HepG2 (cell line): ENCODE results near the gene DCAKD. TPM values are rescaled to one million over a fixed set of nuclear protein-coding genes. Genes with fewer than 3 reads are reported as not detected.

ENCODE experiments used
- GABPA ChIP-seq, 2 experiments: IDR thresholded peaks; 2 replicates each; pipeline ENCODE4 v1.6.1; 2011 to 2016; ENCODE audit warnings: low read depth in 2 of 2, low read length in 1 of 2, missing biosample characterization in 1 of 2, missing genetic modification characterization in 1 of 2
- GLMP ChIP-seq: sonication (generic); formaldehyde crosslinking; IDR thresholded peaks from 2 replicates; pipeline ENCODE4 v1.9.0; 2021; ENCODE audit warnings: missing genetic modification reagents, mild to moderate bottlenecking, borderline replicate concordance
- HOXA7 ChIP-seq: sonication (generic); formaldehyde crosslinking; IDR thresholded peaks from 2 replicates; pipeline ENCODE4 v1.8.1; 2022; ENCODE audit warnings: mild to moderate bottlenecking, missing genetic modification reagents, moderate library complexity
- KDM5A ChIP-seq: fragments of 200-600 bp; sonication (generic); IDR thresholded peaks from 2 replicates; pipeline ENCODE4 v1.7.0; 2018; ENCODE audit warnings: antibody characterized with exemption, mild to moderate bottlenecking, low read length, borderline replicate concordance
- MEIS1 ChIP-seq: sonication (generic); formaldehyde crosslinking; IDR thresholded peaks from 2 replicates; pipeline ENCODE4 v1.9.0; 2021; ENCODE audit warnings: mild to moderate bottlenecking, missing genetic modification reagents, moderate library complexity, borderline replicate concordance
- NFIC ChIP-seq: IDR thresholded peaks from 2 replicates; pipeline ENCODE4 v1.6.1; 2012; ENCODE audit warnings: mild to moderate bottlenecking, low read length, inconsistent platforms
- PHF21A ChIP-seq: sonication (generic); formaldehyde crosslinking; IDR thresholded peaks from 2 replicates; pipeline ENCODE4 v1.5.0; 2020; ENCODE audit warnings: mild to moderate bottlenecking, missing genetic modification reagents
- PHF5A ChIP-seq: IDR thresholded peaks from one replicate; pipeline ENCODE4 v1.6.1; 2018; ENCODE audit warnings: low read depth, missing genetic modification reagents; ENCODE audit not compliant: unreplicated experiment
- PTBP1 ChIP-seq: fragments of 200-400 bp; formaldehyde crosslinking; IDR thresholded peaks from 2 replicates; pipeline ENCODE4 v1.6.1; 2018; ENCODE audit warnings: low read length, low read depth; ENCODE audit not compliant: poor library complexity, severe bottlenecking
- SCMH1 ChIP-seq: sonication (generic); formaldehyde crosslinking; IDR thresholded peaks from 2 replicates; pipeline ENCODE4 v1.9.0; 2021; ENCODE audit warnings: missing genetic modification reagents, mild to moderate bottlenecking, borderline replicate concordance
- SIN3A ChIP-seq: IDR thresholded peaks from 2 replicates; pipeline ENCODE4 v1.6.1; 2011; ENCODE audit warnings: low read depth, mild to moderate bottlenecking, control low read depth, low read length, borderline replicate concordance
- SP5 ChIP-seq: IDR thresholded peaks from 2 replicates; pipeline ENCODE4 v1.6.1; 2016; ENCODE audit warnings: low read depth, borderline replicate concordance
- SPEN ChIP-seq: sonication (generic); formaldehyde crosslinking; IDR thresholded peaks from 2 replicates; pipeline ENCODE4 v1.5.1; 2020; ENCODE audit warnings: low read depth, mild to moderate bottlenecking, missing genetic modification reagents
- ZBTB20 ChIP-seq: sonication (generic); formaldehyde crosslinking; IDR thresholded peaks from 2 replicates; pipeline ENCODE4 v1.8.1; 2023; ENCODE audit warnings: missing genetic modification reagents, low read depth, mild to moderate bottlenecking, borderline replicate concordance
- ZNF180 ChIP-seq: sonication (generic); formaldehyde crosslinking; IDR thresholded peaks from 2 replicates; pipeline ENCODE4 v1.4.0; 2020; ENCODE audit warnings: low read depth, missing genetic modification reagents, borderline replicate concordance
- ZNF362 ChIP-seq: sonication (generic); formaldehyde crosslinking; IDR thresholded peaks from 2 replicates; pipeline ENCODE4 v1.4.0; 2020; ENCODE audit warnings: missing genetic modification reagents, mild to moderate bottlenecking, borderline replicate concordance
- ZNF564 ChIP-seq: sonication (generic); formaldehyde crosslinking; IDR thresholded peaks from 2 replicates; pipeline ENCODE4 v1.8.1; 2023; ENCODE audit warnings: mild to moderate bottlenecking, missing genetic modification reagents
- ZNF790 ChIP-seq: sonication (generic); formaldehyde crosslinking; IDR thresholded peaks from 2 replicates; pipeline ENCODE4 v1.8.0; 2022; ENCODE audit warnings: missing genetic modification reagents, mild to moderate bottlenecking, borderline replicate concordance
- polyA plus RNA-seq, 8 experiments: library from polyadenylated mRNA; depleted of rRNA in 3 of 8; stranded (reverse) in 7 of 8; unstranded in 1 of 8; fragments of >200 nt; fragmentation: Illumina TruSeq in 4 of 8; extraction: Trizol in 4 of 8; gene quantifications; 2 replicates each; pipeline versions ENCODE4 v1.2.1 to v1.2.3, GENCODE V29; 2011 to 2016; ENCODE audit warnings: low read depth in 4 of 8, missing spikeins in 1 of 8, mixed read lengths in 1 of 8; ENCODE audit not compliant: insufficient read depth in 1 of 8
- total RNA-seq, 5 experiments: library from RNA; depleted of rRNA; stranded (reverse); fragments of >200 nt; fragmentation: Illumina TruSeq; extraction: Trizol; gene quantifications; 2 replicates each; pipeline ENCODE4 v1.2.3, GENCODE V29; 2016; ENCODE audit warnings: low read depth in 1 of 5
- TF ChIP-seq, protein P1 (sequence below): sonication (generic); formaldehyde crosslinking; IDR thresholded peaks from 2 replicates; pipeline ENCODE4 v1.4.0; 2020; ENCODE audit warnings: missing genetic modification reagents; ENCODE audit errors: not compliant biosample characterization
- TF ChIP-seq, protein P2 (sequence below): sonication (generic); formaldehyde crosslinking; IDR thresholded peaks from 2 replicates; pipeline ENCODE4 v1.4.0; 2020; ENCODE audit warnings: mild to moderate bottlenecking, missing genetic modification reagents
- TF ChIP-seq, protein P3 (sequence below): sonication (generic); formaldehyde crosslinking; IDR thresholded peaks from 2 replicates; pipeline ENCODE4 v1.5.0; 2020; ENCODE audit warnings: missing genetic modification reagents
- TF ChIP-seq, protein P4 (sequence below): sonication (generic); formaldehyde crosslinking; IDR thresholded peaks from 2 replicates; pipeline ENCODE4 v1.9.0; 2022; ENCODE audit warnings: low read depth, missing genetic modification reagents

DCAKD gene
- total and polyA plus RNA-seq, 2 of the 13 experiments (the other 11 are each of a cell fraction or from before 2014, with no cell fraction given), result 25.9 to 29.2 TPM

GRCh38 chr17:45021607-45022287 lies 29.7 kb downstream of the DCAKD start (continued):
- no peak for TF ChIP-seq SIN3A
- no peak for TF ChIP-seq KDM5A
- no peak for TF ChIP-seq HOXA7
- peak; percentile 91 for TF ChIP-seq SPEN (CRISPR knock-in tag)
- TF ChIP-seq NFIC, result no peak
- peak; percentile 82 for TF ChIP-seq ZBTB20 (CRISPR knock-in tag)
- TF ChIP-seq GLMP (CRISPR knock-in tag), result no peak
- TF ChIP-seq, protein P1, sequence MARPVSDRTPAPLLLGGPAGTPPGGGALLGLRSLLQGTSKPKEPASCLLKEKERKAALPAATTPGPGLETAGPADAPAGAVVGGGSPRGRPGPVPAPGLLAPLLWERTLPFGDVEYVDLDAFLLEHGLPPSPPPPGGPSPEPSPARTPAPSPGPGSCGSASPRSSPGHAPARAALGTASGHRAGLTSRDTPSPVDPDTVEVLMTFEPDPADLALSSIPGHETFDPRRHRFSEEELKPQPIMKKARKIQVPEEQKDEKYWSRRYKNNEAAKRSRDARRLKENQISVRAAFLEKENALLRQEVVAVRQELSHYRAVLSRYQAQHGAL (CRISPR knock-in tag), result peak; percentile 74
- TF ChIP-seq PHF21A (CRISPR knock-in tag), result peak; percentile 84
- TF ChIP-seq PHF5A (CRISPR knock-in tag), result peak; percentile 36
- TF ChIP-seq MEIS1, result peak; percentile 71; the same call in 1 of the 2 replicates
- TF ChIP-seq, protein P2, sequence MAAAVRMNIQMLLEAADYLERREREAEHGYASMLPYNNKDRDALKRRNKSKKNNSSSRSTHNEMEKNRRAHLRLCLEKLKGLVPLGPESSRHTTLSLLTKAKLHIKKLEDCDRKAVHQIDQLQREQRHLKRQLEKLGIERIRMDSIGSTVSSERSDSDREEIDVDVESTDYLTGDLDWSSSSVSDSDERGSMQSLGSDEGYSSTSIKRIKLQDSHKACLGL (CRISPR knock-in tag), result peak; percentile 89
- peak; percentile 60; the same call in 1 of the 2 replicates for TF ChIP-seq SP5 (CRISPR knock-in tag)
- TF ChIP-seq SCMH1, result no peak
- no peak for TF ChIP-seq ZNF180
- TF ChIP-seq ZNF790 (CRISPR knock-in tag), result peak; percentile 16; the same call in 1 of the 2 replicates
- TF ChIP-seq, protein P3, sequence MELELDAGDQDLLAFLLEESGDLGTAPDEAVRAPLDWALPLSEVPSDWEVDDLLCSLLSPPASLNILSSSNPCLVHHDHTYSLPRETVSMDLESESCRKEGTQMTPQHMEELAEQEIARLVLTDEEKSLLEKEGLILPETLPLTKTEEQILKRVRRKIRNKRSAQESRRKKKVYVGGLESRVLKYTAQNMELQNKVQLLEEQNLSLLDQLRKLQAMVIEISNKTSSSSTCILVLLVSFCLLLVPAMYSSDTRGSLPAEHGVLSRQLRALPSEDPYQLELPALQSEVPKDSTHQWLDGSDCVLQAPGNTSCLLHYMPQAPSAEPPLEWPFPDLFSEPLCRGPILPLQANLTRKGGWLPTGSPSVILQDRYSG (CRISPR knock-in tag), result no peak
- no peak for TF ChIP-seq ZNF362 (CRISPR knock-in tag)
- TF ChIP-seq PTBP1, result no peak
- TF ChIP-seq ZNF564 (CRISPR knock-in tag), result peak; percentile 44; the same call in 1 of the 2 replicates
- TF ChIP-seq, protein P4, sequence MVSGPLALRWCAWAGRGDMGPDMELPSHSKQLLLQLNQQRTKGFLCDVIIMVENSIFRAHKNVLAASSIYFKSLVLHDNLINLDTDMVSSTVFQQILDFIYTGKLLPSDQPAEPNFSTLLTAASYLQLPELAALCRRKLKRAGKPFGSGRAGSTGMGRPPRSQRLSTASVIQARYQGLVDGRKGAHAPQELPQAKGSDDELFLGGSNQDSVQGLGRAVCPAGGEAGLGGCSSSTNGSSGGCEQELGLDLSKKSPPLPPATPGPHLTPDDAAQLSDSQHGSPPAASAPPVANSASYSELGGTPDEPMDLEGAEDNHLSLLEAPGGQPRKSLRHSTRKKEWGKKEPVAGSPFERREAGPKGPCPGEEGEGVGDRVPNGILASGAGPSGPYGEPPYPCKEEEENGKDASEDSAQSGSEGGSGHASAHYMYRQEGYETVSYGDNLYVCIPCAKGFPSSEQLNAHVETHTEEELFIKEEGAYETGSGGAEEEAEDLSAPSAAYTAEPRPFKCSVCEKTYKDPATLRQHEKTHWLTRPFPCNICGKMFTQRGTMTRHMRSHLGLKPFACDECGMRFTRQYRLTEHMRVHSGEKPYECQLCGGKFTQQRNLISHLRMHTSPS (CRISPR knock-in tag), result no peak; the same call in 1 of the 2 replicates
- TF ChIP-seq GABPA (IDR thresholded peaks at IDR 0.05; ENCODE audit: low read depth, low read length), result no peak
- TF ChIP-seq GABPA (CRISPR knock-in tag; IDR thresholded peaks at IDR 0.05; ENCODE audit: low read depth), result no peak
